Middle frontal gyrus (tissue), 1 donor: ENCODE data around the gene COX6B1.
"Not testable (repeated sequence)": the region's sequence is repeated elsewhere in the genome, so short reads cannot be mapped to it uniquely, and the experiment has no call there.

Experiments
- DNase-seq: peaks from one replicate; pipeline ENCODE4 v3.0.0-alpha.2; 2015; ENCODE audit warnings: low spot score; ENCODE audit errors: extremely low spot score

COX6B1 gene

DNA sequence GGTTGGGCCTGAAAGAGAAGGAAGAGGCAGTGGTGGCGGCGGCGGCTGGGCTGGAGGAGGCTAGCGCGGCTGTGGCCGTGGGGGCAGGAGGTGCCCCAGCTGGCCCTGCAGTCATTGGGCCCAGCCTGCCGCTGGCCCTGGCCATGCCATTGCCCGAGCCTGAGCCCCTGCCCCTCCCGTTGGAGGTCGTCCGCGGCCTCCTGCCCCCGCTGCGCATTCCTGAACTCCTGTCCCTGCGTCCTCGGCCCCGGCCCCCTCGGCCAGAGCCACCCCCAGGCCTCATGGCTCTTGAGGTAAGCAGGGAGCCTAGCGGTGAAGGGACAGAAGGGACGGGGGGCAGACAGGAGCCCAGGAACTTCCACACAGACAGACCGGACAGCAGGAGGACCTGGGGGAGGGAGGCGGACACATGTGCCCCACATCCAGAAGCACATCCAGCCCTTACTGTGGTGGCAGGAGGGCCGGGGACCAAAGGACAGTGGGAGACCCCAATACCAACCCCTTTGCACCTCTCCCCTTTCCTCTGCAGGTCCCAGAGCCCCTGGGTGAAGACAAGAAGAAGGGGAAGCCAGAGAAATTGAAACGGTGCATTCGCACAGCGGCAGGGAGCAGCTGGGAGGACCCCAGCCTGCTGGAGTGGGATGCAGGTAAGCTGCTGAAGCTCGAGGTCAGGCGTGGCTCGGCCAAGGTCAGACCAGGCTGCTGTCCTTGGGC lies 14.2 kb upstream of the COX6B1 start:
- no peak for DNase-seq

DNA sequence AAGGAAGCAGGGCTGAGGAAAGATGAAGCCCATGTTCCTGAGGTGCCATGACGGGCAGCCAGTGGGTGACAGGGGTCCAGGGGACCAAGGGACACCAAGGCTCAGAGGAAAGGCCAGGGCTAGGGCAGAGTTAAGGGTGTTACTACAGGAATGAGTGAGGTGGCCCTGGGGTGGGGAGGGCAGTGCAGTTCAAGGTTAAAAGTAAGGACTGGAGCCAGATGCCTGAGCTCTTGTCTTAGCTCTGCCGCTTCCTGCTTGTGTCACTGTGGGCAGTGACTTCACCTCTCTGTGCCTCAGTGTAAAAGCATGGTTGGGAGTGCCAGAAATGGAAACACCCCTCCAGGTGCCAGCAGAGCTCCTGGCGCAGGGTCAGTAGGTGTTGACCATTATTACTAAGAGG lies 11.5 kb upstream of the COX6B1 start:
- no peak for DNase-seq

DNA sequence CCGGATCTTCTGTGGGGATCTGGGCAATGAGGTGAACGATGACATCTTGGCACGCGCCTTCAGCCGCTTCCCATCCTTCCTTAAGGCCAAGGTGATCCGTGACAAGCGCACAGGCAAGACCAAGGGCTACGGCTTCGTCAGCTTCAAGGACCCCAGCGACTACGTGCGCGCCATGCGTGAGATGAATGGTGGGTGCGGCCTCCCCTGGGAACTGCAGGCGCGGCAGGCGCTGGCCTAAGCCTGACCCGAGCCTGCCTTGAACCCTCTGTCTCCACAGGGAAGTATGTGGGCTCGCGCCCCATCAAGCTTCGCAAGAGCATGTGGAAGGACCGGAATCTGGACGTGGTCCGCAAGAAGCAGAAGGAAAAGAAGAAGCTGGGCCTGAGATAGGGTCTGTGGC lies 11.0 kb upstream of the COX6B1 start:
- DNase-seq, result no peak

DNA sequence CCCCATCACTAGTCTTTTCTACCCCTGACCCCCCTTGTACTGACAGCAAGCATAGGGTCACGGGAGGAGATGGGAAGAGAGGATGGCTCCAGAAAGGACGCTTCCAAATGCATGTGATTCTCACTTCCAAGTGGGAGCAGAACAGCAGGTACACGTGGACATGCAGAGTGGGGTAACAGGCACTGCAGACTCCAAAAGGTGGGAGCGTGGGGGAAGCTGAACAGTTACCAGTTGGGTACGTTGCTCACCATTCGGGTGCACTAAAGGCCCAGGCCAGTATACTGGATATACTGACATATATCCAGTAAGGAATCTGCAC lies 8.8 kb upstream of the COX6B1 start:
- DNase-seq, result no peak

DNA sequence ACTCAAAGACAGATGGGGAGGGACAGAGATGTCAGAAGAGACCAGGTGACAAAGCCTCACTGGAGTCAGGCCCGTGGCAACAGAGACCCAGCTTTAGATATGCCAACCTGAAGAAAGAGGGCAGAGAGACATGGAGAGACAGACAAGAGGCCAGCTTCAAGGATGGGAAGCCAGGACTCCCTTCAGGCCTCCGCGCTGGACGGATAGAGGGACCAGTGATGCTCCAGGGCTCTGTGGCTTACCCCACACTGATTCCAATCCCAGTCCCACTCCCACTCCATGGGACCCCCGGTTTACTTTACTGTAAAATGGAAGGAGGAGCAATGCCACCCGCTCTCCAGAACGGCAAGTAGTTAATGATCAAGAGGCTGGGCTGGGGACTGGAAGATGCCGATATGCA lies 8.3 kb upstream of the COX6B1 start:
- no peak for DNase-seq

DNA sequence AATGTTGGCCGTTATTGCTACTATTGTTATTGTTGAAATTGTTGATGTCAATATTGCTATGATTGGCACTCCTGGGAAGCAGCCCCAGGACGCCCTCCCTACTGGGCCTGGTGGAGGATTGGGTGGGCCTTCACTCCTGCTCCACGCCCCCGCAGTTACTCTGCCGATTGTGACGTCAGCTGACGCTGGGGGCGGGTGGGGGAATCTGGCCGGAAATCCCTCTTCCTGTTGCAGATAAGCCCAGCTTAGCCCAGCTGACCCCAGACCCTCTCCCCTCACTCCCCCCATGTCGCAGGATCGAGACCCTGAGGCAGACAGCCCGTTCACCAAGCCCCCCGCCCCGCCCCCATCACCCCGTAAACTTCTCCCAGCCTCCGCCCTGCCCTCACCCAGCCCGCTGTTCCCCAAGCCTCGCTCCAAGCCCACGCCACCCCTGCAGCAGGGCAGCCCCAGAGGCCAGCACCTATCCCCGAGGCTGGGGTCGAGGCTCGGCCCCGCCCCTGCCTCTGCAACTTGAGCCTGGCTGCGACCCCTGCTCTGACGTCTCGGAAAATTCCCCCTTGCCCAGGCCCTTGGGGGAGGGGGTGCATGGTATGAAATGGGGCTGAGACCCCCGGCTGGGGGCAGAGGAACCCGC lies 6.5 kb upstream of the COX6B1 start, which contains the start of gene ETV2:
Gene ETV2, plus strand, starts transcription at position 231 of the 637 bp plus-strand sequence. CDS start 716 bp downstream, outside the sequence.
- no peak for DNase-seq

DNA sequence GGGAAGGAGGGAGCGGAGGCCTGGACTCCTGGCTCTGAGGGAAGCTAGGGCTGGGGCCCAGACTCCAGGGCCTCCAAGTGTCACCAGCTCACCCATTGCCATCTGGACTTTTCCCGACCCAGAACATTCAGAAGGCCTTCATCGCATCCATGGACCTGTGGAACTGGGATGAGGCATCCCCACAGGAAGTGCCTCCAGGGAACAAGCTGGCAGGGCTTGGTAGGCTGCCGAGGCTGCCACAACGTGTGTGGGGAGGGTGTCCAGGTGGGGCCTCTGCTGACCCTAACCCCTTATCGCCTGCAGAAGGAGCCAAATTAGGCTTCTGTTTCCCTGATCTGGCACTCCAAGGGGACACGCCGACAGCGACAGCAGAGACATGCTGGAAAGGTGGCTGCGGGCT lies 5.8 kb upstream of the COX6B1 start:
- no peak for DNase-seq

DNA sequence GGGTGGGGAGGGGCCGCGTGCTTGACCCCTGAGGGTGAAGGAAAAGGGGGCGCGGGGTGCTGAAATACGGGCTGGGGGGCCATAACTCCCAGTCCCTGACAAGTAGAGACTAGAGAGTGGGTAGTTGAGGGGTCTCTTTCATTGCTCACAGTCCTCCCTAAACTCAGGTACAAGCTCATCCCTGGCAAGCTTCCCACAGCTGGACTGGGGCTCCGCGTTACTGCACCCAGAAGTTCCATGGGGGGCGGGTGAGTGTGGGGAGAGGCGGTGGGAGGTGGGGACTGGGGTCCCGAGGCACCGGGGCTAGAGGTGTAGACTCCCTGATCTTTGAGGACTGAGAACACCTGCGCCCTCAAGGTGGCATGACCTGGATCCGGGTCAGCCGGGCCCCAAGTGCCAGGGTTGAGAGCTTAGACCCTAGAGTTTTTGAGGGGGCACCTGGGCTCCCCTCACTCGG lies 5.3 kb upstream of the COX6B1 start:
- DNase-seq, result no peak

DNA sequence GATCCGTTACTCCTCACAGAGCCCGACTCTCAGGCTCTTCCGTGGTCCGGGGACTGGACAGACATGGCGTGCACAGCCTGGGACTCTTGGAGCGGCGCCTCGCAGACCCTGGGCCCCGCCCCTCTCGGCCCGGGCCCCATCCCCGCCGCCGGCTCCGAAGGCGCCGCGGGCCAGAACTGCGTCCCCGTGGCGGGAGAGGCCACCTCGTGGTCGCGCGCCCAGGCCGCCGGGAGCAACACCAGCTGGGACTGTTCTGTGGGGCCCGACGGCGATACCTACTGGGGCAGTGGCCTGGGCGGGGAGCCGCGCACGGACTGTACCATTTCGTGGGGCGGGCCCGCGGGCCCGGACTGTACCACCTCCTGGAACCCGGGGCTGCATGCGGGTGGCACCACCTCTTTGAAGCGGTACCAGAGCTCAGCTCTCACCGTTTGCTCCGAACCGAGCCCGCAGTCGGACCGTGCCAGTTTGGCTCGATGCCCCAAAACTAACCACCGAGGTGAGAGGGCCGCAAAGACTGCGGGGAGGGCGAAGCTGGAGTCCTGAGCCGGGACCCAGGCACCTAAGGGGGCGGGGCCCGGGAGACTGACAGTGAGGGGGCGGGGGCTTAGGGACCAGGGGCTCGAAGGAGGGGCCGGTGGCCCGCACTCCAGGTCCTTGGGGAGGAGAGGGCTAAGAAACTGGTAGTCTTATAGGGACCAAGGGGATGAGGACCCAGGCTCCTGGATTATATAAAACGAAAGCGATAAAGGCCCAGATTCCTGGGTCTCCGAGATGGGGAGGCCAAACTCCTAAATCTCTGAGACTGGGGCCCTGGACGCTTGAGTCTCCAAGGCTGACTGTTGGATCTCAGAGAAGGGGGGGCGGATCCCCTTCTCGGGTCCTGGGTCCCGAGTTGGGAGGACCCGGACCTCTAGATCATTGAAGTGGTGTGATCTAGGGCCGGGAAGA lies 4.6 kb upstream of the COX6B1 start:
- no peak for DNase-seq

DNA sequence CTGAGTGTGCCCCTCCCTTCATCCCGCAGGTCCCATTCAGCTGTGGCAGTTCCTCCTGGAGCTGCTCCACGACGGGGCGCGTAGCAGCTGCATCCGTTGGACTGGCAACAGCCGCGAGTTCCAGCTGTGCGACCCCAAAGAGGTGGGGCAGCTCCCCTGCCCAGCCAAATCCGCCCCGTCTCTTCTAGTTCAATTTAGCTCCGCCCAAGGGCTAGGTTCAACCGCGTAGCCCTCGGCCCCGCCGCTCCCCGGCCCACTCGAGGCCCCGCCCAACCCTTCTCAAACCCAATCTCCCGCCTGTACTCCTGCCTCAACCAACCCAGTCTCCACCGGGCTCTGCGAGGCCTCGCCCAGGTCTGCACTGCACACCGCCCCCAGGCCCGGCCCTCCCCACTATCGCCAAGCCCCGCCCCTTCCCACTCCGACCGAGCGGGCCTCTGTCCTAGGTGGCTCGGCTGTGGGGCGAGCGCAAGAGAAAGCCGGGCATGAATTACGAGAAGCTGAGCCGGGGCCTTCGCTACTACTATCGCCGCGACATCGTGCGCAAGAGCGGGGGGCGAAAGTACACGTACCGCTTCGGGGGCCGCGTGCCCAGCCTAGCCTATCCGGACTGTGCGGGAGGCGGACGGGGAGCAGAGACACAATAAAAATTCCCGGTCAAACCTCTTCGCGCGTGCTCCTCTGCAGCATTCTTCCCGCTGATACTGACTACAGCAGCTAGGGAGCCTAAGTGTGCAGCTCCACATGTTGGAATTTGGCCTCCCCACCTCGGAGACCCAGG lies 3.7 kb upstream of the COX6B1 start:
- peak; percentile 25 for DNase-seq

DNA sequence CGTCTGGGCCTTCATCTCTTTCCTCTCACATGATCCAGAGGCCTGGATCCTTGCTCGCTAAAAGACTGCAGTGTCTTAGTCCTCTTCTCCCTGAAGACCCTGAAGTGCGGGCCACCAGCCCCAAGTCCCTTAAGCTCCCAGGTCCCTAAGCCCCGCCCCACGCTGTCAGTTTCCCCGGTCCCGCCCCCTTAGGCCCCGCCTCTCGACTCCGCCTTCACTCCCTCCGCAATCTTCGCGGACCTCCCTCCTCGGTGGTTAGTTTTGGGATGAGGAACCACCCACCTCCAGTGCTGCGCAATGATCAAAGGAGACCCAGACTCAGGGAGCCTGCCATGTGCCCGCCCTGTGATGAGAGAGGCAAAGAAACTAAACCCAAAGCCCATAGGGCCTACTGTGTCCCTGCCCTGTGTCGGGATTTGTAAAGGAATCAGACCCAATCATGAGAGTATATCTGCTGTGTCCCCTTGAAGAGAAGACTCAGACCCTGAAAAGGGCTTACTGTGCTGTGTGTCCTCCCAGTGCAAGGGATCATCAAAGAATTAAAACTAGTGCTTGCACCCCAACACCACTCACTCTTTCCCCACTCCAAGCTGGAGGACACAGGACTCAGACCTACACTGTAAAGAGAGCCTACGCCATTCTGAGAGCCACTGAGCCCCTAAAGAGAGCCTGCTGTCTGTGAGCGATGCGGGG lies 3.0 kb upstream of the COX6B1 start:
- no peak for DNase-seq

DNA sequence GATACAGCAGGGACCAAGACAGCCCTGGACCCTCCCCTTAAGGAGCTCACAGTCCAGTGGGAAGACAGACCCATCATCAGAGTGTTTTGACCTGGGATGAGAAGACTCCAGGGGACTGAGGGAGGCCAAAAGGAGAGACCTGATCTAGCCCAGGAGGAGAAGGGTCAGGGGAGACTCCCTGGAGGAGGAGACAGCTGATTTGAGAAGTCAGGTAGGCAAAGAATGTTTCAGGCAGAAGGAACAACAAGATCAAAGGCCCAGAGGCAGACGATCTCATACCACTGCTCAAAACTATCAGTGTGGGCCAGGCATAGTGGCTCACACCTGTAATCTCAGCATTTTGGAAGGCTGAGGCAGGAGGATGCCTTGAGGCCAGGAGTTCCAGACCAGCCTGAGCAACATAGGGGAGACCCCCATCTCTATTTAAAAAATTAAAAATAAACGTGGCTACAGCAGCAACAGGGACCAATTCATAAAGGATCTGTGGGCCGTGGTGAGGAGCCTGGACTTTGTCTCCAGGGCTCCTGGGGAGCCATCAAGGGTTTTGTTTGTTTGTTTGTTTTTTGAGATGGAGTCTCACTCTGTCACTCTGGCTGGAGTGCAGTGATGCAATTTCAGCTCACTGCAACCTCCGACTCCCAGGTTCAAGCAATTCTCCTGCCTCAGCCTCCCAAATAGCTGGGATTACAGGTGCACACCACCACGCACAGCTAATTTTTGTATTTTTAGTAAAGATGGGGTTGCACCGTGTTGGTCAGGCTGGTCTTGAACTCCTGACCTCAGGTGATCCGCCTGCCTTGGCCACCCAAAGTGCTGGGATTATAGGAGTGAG lies 2.2 kb upstream of the COX6B1 start:
- no peak for DNase-seq

DNA sequence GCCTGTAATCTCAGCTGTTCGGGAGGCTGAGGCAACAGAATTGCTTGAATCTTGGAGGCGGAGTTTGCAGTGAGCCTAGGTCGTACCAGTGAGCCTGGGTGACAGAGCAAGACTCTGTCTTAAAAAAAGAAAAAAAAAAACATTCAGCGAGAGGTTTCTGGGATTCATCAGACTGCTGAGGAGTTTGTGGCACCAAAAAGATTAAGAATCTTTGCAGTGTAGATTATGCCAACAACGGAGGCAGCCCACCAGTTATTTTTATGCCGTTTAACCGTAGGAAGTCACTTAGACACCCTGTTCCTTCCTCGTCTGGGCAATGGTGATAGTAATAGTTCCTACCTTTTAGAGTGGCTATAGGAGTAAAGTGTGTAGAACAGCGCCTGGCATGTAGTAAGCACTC lies 2.5 kb downstream of the COX6B1 start:
- no peak for DNase-seq

DNA sequence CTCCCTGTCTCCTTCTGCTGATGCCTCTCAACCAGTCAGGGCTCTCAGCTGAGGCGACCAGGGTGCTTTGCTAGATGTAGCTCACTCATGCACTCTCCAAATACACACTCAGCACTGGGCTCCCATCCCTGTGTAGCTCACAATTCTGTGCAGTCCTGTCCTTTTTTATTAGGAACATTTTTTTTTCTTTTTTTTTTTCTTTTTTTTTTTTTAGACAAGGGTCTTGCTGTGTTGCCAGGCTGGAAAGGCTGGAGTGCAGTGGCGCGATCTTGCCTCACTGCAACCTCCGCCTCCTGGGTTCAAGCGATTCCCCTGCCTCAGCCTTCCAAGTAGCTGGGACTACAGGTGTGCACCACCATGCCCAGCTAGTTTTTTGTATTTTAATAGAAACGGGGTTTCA lies 6.7 kb downstream of the COX6B1 start:
- not testable (repeated sequence) for DNase-seq

DNA sequence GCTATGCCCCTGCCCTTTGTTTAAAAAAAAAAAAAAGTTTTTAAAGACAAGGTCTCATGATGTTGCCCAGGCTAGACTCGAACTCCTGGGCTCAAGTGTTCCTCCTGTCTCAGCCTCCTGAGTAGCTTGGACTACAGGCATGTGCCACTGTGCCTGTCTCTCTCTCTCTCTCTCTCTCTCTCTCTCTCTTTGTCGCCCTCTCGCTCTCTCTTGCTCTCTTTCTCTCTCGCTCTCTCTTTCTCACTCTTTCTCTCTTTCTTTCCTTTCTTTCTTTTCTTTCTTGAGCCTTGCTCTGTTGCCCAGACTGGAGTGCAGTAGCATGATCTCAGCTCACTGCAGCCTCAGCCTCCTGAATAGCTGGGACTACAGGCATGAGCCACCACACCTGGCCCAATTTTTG lies 7.5 kb downstream of the COX6B1 start:
- DNase-seq, result no peak

DNA sequence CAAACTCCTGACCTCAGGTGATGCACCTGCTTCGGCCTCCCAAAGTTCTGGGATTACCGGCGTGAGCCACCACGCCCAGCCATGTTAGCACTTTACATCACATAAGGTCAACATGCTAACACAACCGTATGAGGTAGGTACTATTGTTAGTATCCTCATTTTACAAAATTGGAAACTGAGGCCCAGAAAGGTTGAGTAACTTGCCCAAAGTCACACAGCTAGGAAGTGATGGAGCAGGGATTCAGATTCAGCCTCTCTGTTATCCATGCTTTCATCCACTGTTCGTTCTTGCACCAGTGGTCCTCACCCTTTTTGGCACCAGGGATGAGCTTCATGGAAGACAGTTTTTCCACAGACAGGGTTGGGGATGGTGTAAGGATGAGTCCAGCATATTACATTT lies 8.6 kb downstream of the COX6B1 start:
- DNase-seq, result no peak

DNA sequence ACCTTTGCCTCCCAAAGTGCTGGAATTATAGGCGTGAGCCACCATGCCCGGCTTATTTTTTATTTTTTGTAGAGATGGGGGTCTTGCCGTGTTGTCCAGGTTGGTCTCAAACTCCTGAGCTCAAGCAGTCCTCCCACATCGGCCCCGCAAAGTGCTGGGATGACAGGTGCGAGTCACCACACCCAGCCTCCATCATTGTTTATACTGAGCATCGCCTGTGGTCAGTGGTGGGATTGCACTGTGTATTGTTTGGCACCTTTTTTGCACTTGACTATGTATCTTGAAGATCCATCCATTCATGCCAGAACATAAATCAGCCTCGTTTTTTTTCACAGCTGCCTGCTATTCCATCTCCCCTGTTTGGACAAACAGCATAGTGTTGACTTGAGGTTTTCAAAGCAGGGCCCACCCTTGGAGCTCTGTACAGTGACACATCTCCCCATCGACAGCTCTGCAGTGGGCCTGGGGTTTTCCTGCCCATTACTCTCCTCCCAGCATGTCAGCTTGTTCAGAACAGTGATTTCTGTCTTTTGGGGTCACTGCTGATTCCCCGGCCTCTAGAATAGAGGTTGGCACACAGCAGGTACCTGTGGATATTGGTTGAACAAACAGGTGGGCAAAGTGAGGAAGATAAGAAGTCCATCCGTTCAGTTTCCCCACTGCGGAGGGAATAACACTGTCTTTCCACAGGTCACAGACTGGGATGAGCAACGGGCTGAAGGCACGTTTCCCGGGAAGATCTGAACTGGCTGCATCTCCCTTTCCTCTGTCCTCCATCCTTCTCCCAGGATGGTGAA lies 10.0 kb downstream of the COX6B1 start:
- DNase-seq, result no peak

DNA sequence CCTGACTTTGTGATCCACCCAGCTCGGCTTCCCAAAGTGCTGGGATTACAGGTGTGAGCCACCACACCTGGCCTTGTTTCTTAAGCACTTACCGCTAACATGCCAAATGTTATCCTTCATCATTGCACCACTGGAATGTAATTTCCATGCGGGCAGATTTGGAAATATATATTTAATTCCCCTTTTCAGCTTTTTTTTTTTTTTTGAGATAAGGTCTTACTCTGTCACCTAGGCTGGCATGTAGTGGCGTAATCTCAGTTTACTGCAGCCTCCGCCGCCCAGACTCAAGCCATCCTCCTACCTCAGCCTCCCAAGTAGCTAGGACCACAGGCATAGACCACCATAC lies 13.8 kb downstream of the COX6B1 start:
- no peak for DNase-seq

DNA sequence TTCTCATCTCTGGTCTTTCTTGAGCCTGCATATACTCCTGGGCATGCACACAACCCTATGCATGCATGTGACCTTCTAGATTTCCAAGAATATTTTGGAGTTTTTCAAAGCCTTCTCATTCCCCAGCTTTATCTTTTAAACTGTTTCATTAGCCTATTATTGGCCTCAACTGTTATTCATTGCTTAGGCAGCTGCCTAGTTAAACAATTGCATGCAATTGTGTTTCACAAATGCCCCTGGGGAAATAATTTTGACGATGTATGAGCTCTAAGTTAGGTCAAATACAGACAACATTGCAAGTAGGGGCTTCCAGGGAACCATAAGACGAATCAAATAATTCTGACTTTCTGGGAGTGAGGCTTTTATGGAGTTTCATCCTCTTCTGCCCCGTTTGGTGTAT lies 15.9 kb downstream of the COX6B1 start:
- DNase-seq, result no peak
